Erythroblast (primary cell): ENCODE results near the gene ROBO2.

Experiments used
- GATA1 ChIP-seq: IDR thresholded peaks from 2 replicates; pipeline ENCODE4 v1.6.1; 2011; ENCODE audit warnings: low read depth, mild to moderate bottlenecking, control low read depth, low read length, moderate library complexity
- POLR2A ChIP-seq: IDR thresholded peaks from 2 replicates; pipeline ENCODE4 v1.6.1; 2011; ENCODE audit warnings: mild to moderate bottlenecking, low read length

DNA sequence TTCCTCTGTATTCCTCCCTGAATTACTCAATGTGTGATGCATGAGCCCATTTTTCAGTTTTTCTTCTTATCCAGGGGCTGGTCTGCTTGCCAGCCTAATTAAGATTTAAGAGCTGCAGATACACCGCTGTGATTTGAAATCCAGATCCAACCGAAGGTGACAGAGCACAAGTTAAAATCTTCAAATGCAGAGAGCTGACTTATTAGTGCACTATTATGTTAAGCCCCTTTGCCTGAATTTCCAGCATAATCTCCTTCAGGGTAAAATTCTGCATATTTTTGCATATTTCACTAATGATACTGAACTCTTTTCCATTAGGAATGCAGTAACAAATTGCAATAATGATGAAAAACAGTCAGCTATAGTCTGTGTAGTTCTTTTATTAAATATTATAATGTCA lies 583.6 kb downstream of the ROBO2 start:
- TF ChIP-seq POLR2A (no peak), GATA1 (no peak)
